Small intestine (tissue), 16 donors: ENCODE data around the gene ZNF747. TPM values are rescaled to one million over a fixed set of nuclear protein-coding genes. Genes with fewer than 3 reads are reported as not detected.
A peak's percentile ranks its signal among the peaks of the same experiment; 100 is the strongest.

ENCODE experiments used
- DNase-seq, 2 donors: peaks; one replicate each; pipeline versions ENCODE4 v3.0.0 to v3.0.0-alpha.2; 2013
- FAIRE-seq: peaks from 2 replicates; lab custom pipeline; 2012; peaks lifted over from hg19 to GRCh38; lab: Jason Lieb, UNC
- H3K27ac ChIP-seq, 3 donors: one replicate each; pipeline ENCODE4 v1.5.1; 2013; ENCODE audit warnings: low read length in 2 of 3, mild to moderate bottlenecking in 2 of 3, control low read depth in 1 of 3, inconsistent platforms in 1 of 3, low read depth in 1 of 3, moderate library complexity in 1 of 3
- H3K27me3 ChIP-seq, 3 donors: one replicate each; pipeline ENCODE4 v1.6.1; 2013; ENCODE audit warnings: low read length in 3 of 3, inconsistent platforms in 1 of 3; ENCODE audit not compliant: control insufficient read depth in 3 of 3, insufficient read depth in 3 of 3
- H3K36me3 ChIP-seq, 3 donors: one replicate each; pipeline ENCODE4 v1.6.1; 2013; ENCODE audit warnings: low read length in 3 of 3, inconsistent platforms in 1 of 3, low read depth in 1 of 3, mild to moderate bottlenecking in 1 of 3, moderate library complexity in 1 of 3; ENCODE audit not compliant: control insufficient read depth in 3 of 3, insufficient read depth in 2 of 3
- H3K4me1 ChIP-seq, 3 donors: one replicate each; pipeline ENCODE4 v1.6.1; 2013; ENCODE audit warnings: low read length in 2 of 3, inconsistent platforms in 1 of 3, low read depth in 1 of 3, mild to moderate bottlenecking in 1 of 3, moderate library complexity in 1 of 3; ENCODE audit not compliant: control insufficient read depth in 3 of 3, insufficient read depth in 2 of 3
- H3K4me3 ChIP-seq, 3 donors: one replicate each; pipeline ENCODE4 v1.5.1; 2013; ENCODE audit warnings: low read length in 3 of 3, control low read depth in 1 of 3, inconsistent platforms in 1 of 3, low read depth in 1 of 3, mild to moderate bottlenecking in 1 of 3, moderate library complexity in 1 of 3
- H3K9me3 ChIP-seq, 2 donors: one replicate each; pipeline ENCODE4 v1.6.1; 2013; ENCODE audit warnings: low read depth in 1 of 2, low read length in 1 of 2; ENCODE audit not compliant: control insufficient read depth in 2 of 2, insufficient read depth in 1 of 2
- WGBS, 3 donors: extraction: QIAGEN DNeasy Blood & Tissue Kit; methylation state at CpG; one replicate each; pipeline ENCODE4 v1.1.7; 2013; 5-methylcytosine and 5-hydroxymethylcytosine counted together
- long read RNA-seq, 10 donors: transcript quantifications; one replicate each; lab custom pipeline, GENCODE V29; 2026
- polyA plus RNA-seq, 4 donors: library from polyadenylated mRNA; stranded (reverse) in 3 of 4; unstranded in 1 of 4; fragments of 200-250 nt in 3 of 4; fragments of 120-200 nt in 1 of 4; gene quantifications; one replicate each; pipeline versions ENCODE4 v1.2.1 to v1.2.3, GENCODE V29; 2013
- donor health status: healthy with polysubstance abuse.
- donor health status: control.
- donor health status: control.
- donor health status: Bipolar disorder and iron deficiency.
- donor health status: healthy.

ZNF747 gene
- polyA plus RNA-seq: 10 to 100 TPM in 1 of 4 donors, 1 to 10 TPM in 3; 7.6 to 10.6 (median 8.8) TPM
- long read RNA-seq, donor 1: 0 reads
- long read RNA-seq, donor 2: 0 reads
- long read RNA-seq, donor 3, partial matches to known transcripts: 0 of 3 reads
- long read RNA-seq, donor 3, other reads (novel, unspliced or antisense): 0 of 3 reads
- long read RNA-seq, donor 4: 0 reads
- long read RNA-seq, donor 5, partial matches to known transcripts: 0 of 2 reads
- long read RNA-seq, donor 5, other reads (novel, unspliced or antisense): 0 of 2 reads
- long read RNA-seq, donor 6, partial matches to known transcripts: 0 of 1 reads
- long read RNA-seq, donor 6, other reads (novel, unspliced or antisense): 0 of 1 reads
- long read RNA-seq, donor 7, partial matches to known transcripts: 0 of 3 reads
- long read RNA-seq, donor 7, other reads (novel, unspliced or antisense): 0 of 3 reads
- long read RNA-seq, donor 8: 0 reads
- long read RNA-seq, donor 9: 0 reads
- long read RNA-seq, donor 10, partial matches to known transcripts: 0 of 4 reads
- long read RNA-seq, donor 10, other reads (novel, unspliced or antisense): 0 of 4 reads

DNA sequence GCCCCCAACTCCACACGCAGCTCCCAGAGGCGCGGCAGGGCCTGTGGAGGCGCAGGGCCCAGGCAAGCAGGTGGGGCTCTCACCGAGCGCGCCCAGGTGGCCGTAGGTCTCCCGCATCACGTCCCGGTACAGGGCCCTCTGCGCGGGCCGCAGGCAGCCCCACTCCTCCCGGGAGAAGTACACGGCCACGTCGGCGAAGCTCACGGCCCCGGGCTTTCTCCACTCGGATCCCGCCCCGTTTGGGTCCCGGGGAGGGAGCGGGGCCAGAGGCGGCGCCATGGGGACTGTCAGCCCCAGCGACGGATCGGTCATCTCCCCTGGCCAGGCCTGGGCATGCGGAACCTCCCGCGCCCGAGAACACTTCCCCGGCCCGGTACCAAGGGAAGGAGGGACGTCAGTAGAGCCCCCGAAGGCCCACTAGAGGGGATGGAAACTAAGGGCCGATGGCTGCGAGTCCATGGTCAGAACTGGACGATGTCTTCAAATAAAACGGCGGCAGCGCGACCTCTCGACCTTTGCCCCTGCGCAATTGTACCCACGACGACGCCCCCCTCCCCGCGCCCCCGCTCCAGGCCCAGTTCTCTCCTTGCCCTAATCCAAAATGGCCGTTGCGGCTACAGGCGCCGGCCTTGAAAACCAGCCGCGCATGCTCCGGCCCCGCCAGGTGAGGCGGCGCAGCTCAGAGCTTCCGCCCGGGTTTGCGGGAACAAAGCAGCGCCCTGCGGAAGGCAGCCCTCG lies at the start of gene ZNF747:
TSS of gene ZNF747 (minus strand) at position 491 of the 738 bp plus-strand sequence. CDS start at position 312, 179 bp downstream.
- 0% methylated on average over 66 to 70 of the region's 70 CpGs for WGBS, 3 donors

GRCh38 chr16:30582611-30583340 lies 48.1 kb upstream of the ZNF747 start:
- Histone ChIP-seq H3K27me3 (no peaks in the 10 kb centered on the region), H3K4me1 (no peaks in the 10 kb centered on the region), H3K27ac (no peak overlapping the region), H3K36me3 (peaks cover 2 to 58% (median 4%) of the 10 kb centered on the region in 3 donors), H3K4me3 (no peak overlapping the region), H3K9me3 (no peaks in the 10 kb centered on the region)
- DNase-seq (no peak), FAIRE-seq (no peak)
- 96 to 97% (median 96%) methylated on average over 45 to 48 of the region's 48 CpGs for WGBS, 3 donors

More for the DNA sequence above, at the start of gene ZNF747:
- H3K4me3 ChIP-seq: peak within 1 kb of the TSS; percentile 71 to 85 (median 78)
- FAIRE-seq (no peak), DNase-seq (peak; percentile 91 to 96)
- peak within 1 kb of the TSS; percentile 77 to 96 (median 90) for H3K27ac ChIP-seq
- H3K9me3 ChIP-seq: no peaks in the 10 kb centered on the region
- no peaks in the 10 kb centered on the region for H3K27me3 ChIP-seq
- peaks cover 0 to 48% (median 0%) of the 10 kb centered on the region in 3 donors for H3K4me1 ChIP-seq
- peaks cover 0 to 35% (median 3%) of the 10 kb centered on the region in 3 donors for H3K36me3 ChIP-seq

GRCh38 chr16:30581457-30581856 lies 46.8 kb upstream of the ZNF747 start:
- Histone ChIP-seq H3K27me3 (no peaks in the 10 kb centered on the region), H3K9me3 (no peaks in the 10 kb centered on the region), H3K27ac (no peak overlapping the region), H3K4me1 (no peaks in the 10 kb centered on the region), H3K4me3 (no peak overlapping the region), H3K36me3 (peaks cover 2 to 61% (median 4%) of the 10 kb centered on the region in 3 donors)
- WGBS, 3 donors: 85 to 89% (median 86%) methylated on average over 7 of the region's 7 CpGs
- FAIRE-seq: no peak
- DNase-seq: no peak

DNA sequence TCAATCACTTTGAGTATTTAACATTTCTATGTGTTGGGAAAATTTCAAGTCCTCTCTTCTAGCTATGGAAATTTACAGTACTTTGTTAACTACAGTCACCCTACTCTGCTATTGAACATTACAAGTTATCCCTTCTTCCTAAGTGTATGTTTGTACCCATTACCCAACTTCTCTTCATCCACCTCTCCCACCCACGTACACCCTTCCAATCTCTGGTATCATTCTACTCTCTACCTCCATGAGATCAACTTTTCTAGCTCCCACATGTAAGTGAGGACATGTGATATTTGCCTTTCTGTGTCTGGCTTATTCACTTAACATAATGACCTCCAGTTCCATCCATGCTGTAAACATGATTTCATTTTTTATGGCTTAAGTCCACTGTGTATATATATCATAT lies 40.0 kb upstream of the ZNF747 start:
- WGBS, 3 donors: 73 to 81% (median 77%) methylated on average over 1 of the region's 1 CpG
- Histone ChIP-seq H3K4me1 (peaks cover 0 to 17% (median 0%) of the 10 kb centered on the region in 3 donors), H3K27me3 (no peaks in the 10 kb centered on the region), H3K9me3 (no peaks in the 10 kb centered on the region), H3K27ac (no peak overlapping the region), H3K36me3 (peaks cover 0 to 40% (median 2%) of the 10 kb centered on the region in 3 donors), H3K4me3 (no peak overlapping the region)
- FAIRE-seq (no peak), DNase-seq (no peak)

DNA sequence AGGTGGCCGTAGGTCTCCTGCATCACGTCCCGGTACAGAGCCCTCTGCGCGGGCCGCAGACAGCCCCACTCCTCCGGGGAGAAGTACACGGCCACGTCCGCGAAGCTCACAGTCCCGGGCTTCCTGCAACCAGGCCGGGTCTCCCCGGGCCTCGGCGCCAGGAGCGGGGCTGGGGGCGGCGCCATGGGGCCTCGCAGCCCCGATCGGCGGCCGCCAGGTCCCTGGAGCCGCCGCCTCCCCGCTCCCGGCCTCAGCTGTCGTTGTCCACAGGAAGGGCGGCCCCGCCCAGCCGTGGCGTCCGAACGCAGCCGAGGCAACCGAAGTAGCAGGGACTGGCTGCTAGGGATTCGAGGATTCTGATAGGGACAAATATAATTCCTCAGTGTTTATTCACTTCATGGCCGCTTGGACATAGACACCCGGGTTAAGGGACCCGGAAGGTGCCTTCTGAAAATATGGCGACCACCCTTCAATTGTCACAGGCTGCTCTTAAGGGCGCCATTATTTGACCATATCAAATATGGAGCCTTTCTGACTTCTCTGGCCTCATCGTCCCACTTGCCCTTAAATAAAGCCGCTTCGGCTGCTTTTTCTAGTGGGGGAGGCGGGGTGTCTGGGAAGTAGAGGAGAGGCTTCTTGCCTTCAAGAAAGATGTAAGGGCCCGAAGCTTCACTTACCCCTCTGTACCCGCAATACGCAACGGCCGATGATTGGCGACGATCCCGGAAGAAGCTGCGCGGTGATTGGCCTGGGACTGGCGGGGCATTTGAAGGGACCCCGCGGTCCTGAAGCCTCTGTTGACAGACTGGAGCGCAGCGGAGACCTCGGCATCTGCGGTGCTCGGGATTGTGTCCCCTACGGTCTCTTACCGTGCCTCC lies 37.0 kb upstream of the ZNF747 start, which contains the start of gene ZNF688:
TSS of gene ZNF688 (minus strand) at position 270 of the 878 bp plus-strand sequence. CDS start at position 185, 85 bp downstream.
- Histone ChIP-seq H3K27ac (peak within 1 kb of the TSS; percentile 98 to 100 (median 98)), H3K27me3 (no peaks in the 10 kb centered on the region), H3K4me1 (peaks cover 0 to 17% (median 0%) of the 10 kb centered on the region in 3 donors), H3K9me3 (no peaks in the 10 kb centered on the region), H3K4me3 (peak within 1 kb of the TSS; percentile 69 to 79 (median 75)), H3K36me3 (peaks cover 0 to 26% (median 0%) of the 10 kb centered on the region in 3 donors)
- FAIRE-seq: no peak
- 0% methylated on average over 59 to 67 of the region's 67 CpGs for WGBS, 3 donors
- DNase-seq: peak; percentile 96 to 97

DNA sequence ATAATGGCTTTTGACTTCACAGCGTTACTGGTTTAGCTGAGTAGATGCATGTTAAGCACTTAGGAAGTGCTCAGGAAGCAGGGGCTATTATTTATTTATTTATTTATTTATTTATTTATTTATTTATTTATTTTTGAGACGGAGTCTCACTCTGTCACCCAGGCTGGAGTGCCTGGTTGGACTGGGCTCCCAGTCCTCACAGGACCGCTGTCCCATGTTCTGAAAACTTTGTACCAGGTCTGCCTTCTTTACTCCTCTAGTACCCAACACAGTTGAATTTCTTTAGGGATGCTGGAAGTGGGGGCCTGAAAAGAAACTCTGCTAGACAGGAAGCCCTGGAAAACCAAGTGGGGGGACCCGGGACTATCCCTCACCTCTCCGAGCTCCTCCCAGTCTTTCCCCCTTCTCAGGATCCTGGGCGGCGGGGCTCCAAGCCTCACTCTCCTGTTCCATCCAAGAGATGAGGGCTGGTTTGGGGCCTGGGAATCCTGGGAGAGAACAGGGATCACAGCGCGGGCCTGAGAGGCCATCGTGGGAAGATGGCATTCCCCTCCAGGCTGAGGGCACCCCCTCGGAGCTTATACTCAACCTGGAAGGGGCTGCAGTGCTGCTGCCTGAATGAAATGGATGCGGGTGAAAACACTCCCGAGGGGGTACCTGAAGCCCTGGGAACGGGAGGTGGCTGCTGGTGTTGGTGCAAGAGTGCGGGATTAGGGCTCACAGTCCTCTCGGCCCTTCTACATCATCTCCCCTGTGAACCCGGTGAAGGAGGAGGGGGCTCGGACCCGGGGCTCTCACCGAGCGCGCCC lies 36.2 kb upstream of the ZNF747 start:
- Histone ChIP-seq H3K27me3 (no peaks in the 10 kb centered on the region), H3K4me1 (peaks cover 0 to 17% (median 0%) of the 10 kb centered on the region in 3 donors), H3K36me3 (peaks cover 0 to 20% (median 0%) of the 10 kb centered on the region in 3 donors), H3K9me3 (no peaks in the 10 kb centered on the region), H3K27ac (peak overlapping the region; percentile 98 to 100 (median 98)), H3K4me3 (peak overlapping the region; percentile 69 to 79 (median 75))
- DNase-seq (peak in 1 of 2 donors; percentile 20), FAIRE-seq (no peak)
- 7 to 8% (median 7%) methylated on average over 20 to 22 of the region's 22 CpGs for WGBS, 3 donors
